NCI-H2107 treated with DMSO at 0.1 percent for 48 hours (cell line): Measurements from ENCODE around the gene RNF13.

ENCODE experiments used
- DNase-seq: peaks from one replicate; lab custom pipeline; 2025; ENCODE audit not compliant: unreplicated experiment; lab: John Stamatoyannopoulos, UW

RNF13 gene, protein sequence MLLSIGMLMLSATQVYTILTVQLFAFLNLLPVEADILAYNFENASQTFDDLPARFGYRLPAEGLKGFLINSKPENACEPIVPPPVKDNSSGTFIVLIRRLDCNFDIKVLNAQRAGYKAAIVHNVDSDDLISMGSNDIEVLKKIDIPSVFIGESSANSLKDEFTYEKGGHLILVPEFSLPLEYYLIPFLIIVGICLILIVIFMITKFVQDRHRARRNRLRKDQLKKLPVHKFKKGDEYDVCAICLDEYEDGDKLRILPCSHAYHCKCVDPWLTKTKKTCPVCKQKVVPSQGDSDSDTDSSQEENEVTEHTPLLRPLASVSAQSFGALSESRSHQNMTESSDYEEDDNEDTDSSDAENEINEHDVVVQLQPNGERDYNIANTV

DNA sequence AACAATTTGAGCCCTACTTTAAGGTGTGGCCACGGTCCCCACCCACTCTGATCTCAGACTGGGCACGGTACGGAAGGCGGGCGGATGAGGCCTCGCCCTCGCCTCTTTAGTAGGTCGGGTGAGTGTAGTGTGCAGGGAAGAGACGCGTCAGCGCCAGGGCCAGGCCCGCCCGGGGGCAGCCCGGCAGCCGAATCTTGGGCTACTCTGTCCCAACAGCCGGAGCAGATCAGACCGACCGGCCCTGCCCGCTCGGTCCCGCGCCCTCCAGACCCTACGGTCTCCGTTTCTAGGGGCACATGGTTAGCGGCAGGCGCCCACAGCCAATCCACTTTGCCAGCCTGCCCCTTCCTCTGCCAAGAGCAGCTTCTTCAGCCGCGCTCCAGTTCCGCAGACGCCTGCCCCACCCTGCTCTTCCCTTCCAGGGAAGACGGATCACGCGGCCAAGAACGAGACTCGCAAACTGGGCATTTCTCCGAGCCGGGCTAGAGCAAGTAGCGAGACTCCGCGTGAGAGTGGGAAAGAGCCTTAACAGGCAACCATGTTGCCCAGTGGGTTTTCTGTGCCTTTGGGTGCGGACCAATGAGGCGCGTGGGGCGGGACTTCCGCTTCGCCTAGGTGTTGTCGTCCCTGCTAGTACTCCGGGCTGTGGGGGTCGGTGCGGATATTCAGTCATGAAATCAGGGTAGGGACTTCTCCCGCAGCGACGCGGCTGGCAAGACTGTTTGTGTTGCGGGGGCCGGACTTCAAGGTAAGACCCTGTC lies at the start of gene RNF13:
TSS of gene RNF13 (plus strand) at position 610 of the 761 bp plus-strand sequence. CDS start 32,812 bp downstream, outside the sequence.
- DNase-seq = peak; percentile 93

DNA sequence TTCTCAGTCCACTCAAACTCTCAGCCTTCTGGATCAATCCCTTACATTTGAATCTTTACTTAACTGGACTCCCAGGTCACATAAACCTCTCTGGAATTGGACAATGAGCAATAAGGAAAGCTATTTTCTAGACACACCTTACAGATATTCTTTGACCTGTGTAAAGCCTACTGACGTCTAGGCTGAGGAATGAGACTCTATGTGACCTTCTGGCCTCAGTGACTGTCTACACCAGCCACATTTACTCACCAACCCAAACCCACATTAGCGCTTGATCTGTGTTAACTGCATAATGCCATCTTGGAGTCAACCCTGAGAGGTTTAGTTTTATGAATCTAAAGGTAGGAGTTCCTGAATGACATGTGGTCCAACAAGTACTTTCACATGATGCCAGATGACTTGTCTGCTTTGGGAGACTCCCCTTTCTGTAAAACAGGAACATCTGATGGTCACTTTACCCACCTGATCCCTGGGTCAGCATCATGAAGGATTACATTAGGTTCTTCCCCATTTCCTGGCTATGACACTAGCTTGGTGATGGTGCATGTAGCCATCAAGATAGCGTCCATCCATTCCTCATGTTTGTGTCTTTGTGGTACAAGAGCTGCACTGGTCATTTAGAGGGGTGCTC lies 49.3 kb upstream of the RNF13 start:
- no peak for DNase-seq

DNA sequence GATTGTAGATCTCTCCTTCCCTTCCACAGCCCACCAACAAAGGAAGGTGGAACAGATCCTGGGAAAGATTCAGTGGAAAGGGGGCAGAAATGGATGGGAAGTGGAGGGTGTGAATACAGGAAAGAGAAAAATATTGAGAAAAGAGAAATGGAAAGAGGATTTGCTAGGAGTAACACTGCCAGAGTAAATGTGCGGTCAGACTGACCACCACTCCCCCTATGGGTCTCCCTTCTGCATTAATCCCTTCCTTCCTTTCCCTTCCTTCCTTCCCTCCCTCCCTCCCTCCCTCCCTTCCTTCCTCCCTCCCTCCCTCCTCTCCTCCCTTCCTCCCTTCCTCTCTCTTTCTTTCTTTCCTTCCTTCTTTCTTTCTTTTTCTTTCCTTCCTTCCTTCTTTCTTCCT lies 48.7 kb upstream of the RNF13 start:
- no peak for DNase-seq

- no peak for DNase-seq
Observed at GRCh38 chr3:149765762-149766334, 47.2 kb upstream of the RNF13 start.

DNA sequence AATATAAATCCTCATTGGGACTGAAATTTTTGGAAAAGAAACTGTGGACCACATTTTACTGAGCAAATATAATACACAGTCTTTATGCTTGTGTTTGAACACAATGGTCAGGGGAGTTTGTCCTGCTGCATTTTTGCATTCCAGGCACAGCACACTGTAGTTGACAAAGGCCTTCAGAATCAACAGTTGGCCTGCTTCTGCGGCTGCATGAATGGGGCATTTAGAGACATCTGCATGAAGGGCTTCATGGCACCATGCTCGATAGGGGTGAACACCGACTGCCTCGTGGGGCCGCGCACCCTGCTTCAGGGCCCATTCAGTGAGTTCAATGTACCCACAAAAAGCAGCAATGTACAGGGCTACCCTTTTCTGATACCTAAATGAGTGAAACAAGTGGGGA lies 45.3 kb upstream of the RNF13 start:
- no peak for DNase-seq

GRCh38 chr3:149768704-149769103 lies 44.3 kb upstream of the RNF13 start:
- DNase-seq = no peak

DNA sequence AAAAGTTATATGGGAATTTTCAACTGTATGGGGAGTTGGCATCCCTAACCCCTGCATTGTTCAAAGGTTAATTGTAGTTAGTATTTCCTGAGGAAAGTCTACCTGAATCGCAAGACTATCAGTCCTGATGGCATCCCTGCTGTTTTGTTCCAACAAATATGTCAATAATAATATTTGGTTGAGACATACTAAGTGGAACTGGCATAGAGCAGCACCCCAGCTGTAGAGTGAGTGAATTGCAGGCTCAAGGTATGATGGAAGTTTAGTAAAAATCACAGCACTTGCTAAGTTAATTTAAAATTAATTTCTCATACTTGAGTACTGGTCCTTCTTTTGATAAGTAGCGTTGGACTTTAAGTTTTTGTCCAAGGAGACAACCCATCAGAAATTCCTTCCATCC lies 42.8 kb upstream of the RNF13 start:
- DNase-seq = no peak

GRCh38 chr3:149771652-149772271 lies 41.3 kb upstream of the RNF13 start:
- DNase-seq = peak; percentile 59

DNA sequence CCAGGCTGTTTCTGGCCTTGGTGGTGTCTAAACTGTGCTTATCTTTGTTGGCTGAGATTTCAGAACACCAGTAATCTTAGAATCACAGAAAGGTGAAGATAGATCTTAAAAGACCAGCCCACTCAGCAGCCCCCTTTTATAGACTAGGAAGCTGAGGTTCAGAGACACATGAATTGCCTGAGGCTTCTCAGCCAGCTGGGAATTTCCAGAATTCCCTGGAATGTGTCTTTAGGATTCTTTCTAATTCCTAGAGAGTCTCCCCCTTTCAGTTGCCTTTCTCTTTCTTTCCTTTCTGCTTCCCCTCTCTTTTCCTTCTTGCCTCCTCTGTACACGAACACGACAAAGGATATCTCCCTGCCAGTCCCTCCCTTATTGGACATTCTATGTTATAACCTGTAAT lies 40.2 kb upstream of the RNF13 start:
- DNase-seq = no peak

DNA sequence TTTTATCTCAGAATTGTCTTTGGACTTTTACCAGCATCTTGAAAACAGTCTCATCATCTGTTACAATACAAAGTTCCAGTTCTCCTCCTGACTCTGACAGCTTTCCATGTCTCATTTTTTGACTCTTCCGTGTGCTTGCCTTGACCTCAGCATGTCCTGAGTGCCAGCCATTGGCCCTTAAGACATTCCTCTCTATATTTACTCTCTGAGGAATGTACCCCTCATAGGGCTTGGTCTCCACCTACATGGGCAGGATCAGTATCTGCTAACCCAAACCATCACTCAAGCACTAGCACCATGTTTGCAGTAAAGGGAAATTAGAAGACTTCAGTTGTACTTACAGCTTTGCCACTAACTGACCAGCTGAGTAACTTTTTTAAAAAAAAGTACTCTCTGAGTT lies 36.8 kb upstream of the RNF13 start:
- no peak for DNase-seq

DNA sequence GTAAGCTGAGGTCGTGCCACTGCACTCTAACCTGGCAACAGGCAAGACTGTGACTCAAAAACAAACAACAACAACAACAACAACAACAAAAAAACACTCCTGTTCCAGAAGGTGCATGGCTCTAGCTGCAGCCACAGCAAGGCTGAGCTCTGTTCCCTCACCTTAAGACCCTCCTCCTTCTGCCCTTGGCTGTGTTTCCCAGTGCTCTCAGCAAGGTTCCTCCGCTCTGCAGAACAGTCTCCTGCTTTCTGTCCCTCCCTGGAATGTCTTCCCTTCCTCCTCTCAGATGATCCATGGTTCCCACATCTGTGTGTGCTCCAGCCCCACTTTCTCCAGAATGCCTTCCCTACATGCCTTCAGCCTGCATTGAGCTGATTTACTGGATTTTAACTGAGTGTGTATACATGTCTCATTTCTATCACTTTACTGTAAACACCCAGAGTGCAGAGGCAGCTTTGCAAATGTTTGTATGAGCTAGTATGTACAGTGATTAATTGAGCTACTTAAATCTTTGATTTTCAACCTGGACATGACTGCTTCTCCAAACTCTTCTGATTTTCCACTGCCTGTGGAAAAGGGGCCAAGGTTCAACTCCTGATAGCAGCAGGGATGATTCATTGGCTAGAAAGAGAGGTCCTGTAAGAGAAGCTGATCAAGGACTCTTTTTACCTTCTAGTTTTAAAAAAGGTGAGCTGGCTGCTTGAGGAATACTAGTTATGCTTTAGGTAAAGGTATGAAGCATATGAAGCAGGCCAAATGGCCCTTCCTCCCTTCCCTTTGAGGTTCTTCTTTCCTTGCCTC lies 35.4 kb upstream of the RNF13 start:
- no peak for DNase-seq

GRCh38 chr3:149781211-149781610 lies 31.8 kb upstream of the RNF13 start:
- no peak for DNase-seq

GRCh38 chr3:149781741-149782140 lies 31.3 kb upstream of the RNF13 start:
- DNase-seq = no peak

- DNase-seq = no peak
Observed at GRCh38 chr3:149783576-149783975, 29.4 kb upstream of the RNF13 start.

GRCh38 chr3:149784064-149784704 lies 28.8 kb upstream of the RNF13 start:
- no peak for DNase-seq

DNA sequence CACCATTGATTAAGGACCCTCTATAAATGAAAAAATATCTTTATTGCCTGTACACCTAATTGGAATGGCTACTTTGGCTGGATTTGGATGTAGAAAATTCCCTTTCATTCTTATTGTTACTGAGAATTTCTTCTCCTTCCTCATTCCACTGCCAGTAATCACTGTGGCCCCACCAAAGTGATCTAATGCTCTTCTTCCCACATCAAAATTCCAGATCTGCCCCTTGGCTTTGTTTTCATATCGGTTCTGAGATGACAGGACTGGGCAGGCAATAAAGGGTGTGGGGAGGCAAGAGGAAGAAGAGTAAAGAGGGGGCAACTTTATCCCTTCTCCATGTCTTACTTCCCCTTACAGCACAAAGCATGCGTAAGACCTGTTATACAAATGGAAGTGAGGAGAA lies 22.7 kb upstream of the RNF13 start:
- no peak for DNase-seq

DNA sequence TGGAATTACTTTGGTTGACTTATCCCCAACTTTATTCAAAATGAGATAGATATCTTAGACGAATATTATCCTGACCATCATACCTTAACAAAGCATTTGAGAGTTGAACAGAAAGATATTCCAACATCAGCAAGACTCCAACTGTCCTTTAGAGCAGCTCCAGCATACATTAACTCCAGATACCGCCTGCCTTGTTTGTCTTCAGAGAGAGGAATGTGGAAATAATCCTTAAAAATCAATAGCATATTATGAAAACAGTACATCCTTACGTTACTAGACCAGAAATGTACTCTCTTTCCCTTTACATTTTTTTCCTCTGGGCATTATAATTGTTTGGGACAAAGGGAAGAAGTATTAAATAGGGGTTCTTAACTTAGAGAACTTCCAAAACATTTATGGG lies 22.3 kb upstream of the RNF13 start:
- DNase-seq = no peak

- no peak for DNase-seq
Observed at GRCh38 chr3:149792452-149793270, 20.4 kb upstream of the RNF13 start, which contains the start of gene ANKUB1. Gene ANKUB1 (minus strand): TSS chr3:149792554. CDS start chr3:149792366, 188 bp downstream.

DNA sequence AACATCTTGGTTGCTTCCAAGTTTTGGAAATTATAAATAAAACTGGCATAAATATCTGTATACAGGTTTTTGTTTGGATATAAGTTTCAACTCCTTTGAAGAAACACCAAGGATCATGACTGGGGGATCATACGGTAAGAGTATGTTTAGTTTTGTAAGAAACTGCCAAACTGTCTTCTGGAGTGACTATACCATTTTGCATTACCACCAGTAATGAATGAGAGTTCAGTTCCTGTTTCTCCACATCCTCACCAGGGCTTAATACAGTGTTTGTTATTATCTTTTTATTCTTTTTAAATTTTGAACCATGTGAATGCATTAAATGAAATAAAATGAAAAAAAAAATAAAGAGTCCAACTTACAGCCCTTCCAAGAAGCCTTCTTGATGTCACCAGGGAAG lies 17.0 kb upstream of the RNF13 start:
- no peak for DNase-seq
